Activated CD8-positive, alpha-beta memory T cell treated with anti-CD3 and anti-CD28 coated beads for 1 hour (primary cell): Measurements from ENCODE around the gene TFAP2B.

Experiments used
- DNase-seq, 2 donors: peaks; one replicate each; pipeline ENCODE4 v3.0.0-alpha.2; 2020; ENCODE audit warnings: low read depth in 1 of 2; ENCODE audit errors: extremely low read depth in 1 of 2

The TFAP2B gene

GRCh38 chr6:50847890-50848594 lies 29.4 kb downstream of the TFAP2B start:
- DNase-seq = no peak

DNA sequence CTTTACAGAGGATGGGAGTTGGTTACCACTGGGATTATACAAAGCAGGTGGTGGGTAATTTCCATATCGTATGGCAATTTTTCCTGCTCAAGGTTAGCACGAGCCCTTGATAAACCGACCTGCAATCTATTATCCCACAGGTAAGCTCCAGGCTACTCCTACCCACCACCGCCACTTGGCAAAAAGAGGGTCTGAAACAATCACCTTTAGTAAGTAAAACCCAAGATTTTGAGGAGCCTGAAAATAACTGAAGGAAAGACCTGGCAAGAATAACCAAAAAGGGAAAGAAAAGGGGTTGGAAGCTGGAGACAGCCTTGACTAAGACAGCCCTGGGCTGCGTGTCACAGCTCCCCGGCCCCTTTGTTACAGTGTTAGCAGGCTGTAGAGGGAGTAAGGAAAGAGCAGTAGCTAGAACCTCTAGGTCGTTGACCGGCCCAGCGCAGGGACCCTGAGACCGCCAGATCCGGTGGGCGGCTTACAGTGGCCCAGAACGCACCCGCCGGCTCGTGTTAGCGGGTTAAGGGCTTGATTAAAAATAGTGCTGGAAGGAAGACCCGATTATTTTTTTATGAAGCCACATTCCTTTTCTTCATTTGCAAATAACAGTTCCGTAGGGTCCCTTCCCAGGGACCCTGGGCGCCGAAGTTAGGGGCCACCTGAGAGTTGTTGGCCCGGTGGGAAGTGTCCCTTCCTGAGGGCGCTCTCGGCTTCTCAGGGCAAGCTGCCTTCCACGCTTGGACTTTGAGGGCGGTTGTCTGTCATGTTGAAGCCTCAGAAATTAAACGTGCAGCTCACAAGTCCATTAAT lies 30.5 kb downstream of the TFAP2B start:
- no peak for DNase-seq

DNA sequence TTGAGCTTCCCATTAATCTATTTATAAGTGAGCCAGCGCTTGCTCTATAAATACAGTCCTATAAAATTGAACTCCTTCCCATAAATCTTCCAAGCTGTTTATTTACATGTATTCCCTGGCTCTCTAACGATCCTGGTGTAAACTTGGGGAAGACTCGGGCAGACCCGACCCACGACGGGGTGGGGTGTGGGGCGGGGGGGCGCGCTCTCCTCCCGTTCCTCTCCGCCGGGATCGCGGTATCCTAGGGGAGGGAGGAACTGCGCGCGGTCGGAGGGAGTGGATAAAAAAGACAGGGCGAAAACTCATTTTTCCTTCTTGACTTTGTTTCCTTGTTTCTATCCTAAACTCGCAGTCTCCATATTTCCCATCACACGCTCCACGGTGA lies 31.1 kb downstream of the TFAP2B start:
- no peak for DNase-seq

- DNase-seq = no peak
These were observed 31.8 kb downstream of the TFAP2B start for GRCh38 chr6:50850223-50851048.

DNA sequence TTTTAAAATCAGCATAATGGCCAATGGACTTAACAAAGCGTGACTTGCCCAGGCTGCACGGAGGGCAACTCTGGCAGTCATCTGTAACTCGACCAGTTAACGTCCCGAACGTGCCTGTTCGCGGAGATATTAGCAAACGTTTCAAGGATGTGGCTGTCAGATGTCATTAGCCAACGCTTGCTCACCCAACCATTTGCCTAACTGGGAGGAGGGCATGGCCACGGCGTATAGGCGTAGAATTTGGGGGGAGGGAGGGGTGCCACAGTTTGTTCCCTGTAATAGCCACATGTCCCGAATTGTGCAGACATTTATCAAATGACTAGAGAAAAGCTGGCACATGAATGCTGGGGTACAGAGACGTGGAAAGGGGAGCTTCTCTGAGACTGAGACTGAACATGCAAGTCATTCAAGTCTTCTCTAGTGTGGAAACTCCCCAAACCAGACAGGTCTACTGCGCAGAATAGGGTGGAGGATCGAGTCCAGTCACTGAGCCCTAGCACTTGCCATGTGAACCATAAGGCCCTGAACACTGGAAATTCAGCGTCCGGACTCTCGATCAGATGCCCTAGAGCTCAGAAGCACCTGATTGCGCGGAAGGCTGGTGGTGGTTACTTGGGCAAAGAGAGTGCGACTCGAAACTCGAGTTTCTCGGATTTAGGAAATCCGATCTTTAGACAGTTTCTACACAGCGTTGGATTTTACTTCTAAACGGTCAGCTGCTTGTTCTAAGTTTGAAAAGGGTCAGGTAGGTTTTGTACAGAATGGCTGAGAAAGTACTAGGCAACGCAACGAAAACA lies 32.6 kb downstream of the TFAP2B start:
- no peak for DNase-seq

DNA sequence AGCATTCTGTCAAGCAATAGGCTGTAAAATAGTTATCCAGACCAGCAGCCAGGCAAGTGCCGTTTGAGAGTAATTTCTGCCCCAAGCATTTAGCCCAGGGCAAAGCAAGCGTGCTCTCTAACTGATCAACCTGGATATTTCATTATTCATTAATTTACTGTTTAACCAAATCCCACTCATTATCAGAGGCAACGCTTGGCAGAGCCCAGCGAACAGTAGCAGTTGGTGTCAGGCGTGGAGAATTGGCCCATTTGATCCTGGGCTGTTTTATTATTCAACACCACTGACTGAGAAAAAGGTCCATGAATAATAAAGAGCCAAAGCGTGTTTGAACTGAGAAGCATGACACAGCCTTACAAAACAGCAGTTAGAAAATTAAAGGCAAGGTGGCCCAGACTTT lies 35.3 kb downstream of the TFAP2B start:
- no peak for DNase-seq

- no peak for DNase-seq
These were observed 43.0 kb downstream of the TFAP2B start for GRCh38 chr6:50861692-50862091.

DNA sequence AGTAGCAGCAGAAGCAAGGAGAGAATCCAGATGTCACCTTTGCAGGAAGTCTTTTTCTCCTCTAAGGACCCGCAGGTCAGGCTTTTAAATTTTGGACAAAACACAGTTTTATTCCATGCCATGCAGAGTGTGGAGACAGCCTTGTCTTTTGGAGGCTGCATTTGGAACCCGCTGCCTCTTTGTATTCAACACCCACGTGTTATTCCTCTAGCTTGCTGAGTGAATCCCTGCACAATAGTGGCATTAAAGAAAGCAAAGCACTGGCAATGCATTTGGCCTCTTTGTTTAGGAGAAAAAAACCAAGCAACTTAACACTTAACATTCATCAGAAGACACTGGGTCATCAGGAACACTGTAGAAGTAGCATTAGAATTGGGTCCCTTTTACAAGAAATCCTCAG lies 43.5 kb downstream of the TFAP2B start:
- DNase-seq = no peak

DNA sequence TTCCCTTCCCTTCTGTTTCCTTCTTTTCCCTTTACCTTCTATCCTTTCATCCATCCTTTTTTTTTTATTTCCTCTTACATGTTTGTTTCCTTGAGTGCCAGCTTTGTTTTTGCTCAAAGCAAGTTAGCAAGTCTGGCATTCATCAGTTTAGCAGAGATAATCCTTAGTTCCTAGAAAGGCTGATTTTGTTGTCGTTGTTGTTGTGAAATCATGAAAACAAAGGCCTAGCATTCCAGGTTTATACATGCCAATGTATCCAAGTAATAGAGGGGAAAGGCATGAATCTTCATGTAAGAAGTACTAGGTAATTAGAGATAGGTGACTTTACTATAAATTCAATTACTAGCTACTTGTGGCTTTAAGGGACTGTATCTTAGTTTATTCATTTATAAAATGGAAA lies 45.9 kb downstream of the TFAP2B start:
- DNase-seq = no peak

DNA sequence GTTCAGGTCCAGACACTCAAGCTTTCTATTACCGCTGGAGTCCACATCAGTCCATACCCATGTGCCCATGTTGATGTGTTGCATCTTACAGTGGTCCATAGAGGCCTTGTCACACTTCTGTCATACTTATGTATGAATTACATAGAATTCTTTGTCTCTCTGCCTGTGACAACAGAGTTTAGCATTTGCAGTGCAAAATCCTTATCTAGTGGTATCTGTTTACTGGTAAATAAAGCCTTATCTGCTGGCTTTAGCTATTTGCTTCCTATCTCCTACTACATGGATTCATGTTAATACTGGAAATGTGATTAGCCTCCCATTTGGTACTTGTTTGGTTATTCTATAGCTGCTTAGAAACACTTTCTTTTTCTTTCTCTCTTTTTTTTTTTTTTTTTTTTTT lies 49.8 kb downstream of the TFAP2B start:
- DNase-seq = no peak

- no peak for DNase-seq
These were observed 54.5 kb downstream of the TFAP2B start for GRCh38 chr6:50873167-50873566.

- DNase-seq = no peak
These were observed 65.7 kb downstream of the TFAP2B start for GRCh38 chr6:50884364-50884763.

DNA sequence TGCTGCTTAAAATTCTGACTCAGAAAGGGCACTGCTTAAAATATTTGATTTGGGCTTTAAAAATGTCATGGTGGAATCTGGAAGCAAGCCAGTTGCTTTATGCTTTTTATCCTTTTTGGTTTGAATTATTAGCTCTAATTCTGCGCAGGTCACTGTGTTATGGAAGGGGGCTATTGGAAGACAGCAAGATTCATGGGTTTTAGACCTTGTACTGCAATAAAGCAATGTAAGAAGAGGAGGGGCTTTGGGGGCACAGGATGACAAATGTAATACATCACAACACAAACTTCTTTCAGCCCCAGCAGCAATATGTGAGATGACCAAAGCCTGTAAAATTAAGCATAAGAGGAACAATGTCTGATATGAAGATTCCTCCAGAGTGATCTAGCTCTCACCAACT lies 68.4 kb downstream of the TFAP2B start:
- no peak for DNase-seq

DNA sequence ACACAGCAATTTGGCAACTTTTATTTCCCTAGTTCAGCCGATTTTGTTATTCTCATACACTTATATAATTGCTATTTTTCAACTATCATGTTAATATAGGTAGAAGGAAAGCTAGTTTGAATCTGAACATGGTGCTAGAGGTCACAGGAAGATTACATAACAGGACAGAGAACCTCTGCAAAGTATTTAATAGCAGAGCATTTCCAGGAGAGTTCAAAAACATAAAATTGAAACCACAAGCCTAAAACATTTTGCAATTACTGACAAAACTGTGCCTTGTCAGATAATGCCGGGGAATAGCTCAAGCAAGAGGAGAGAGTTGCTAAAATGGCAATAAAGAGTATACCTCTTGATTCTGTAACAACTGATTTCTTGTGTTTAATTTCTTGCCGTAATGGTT lies 70.8 kb downstream of the TFAP2B start:
- no peak for DNase-seq

DNA sequence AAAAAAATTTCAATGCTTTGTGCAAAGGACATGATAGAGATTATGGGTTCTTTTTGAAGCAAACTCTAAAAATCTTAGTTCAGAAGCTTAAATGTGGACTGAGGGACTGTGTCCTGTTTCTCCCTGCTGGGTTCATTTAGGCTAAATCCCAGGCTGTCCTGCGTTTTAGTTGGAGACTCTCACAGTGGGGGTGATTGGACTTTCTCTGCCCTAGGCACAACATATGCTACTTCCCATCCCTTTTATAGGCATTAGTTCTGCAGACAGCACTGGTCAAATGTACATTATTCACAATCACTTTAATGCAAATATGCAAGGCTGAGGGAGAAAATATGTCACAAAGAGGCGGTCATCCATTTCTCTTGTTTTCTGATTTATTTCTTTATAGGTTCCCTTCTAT lies 71.3 kb downstream of the TFAP2B start:
- no peak for DNase-seq

DNA sequence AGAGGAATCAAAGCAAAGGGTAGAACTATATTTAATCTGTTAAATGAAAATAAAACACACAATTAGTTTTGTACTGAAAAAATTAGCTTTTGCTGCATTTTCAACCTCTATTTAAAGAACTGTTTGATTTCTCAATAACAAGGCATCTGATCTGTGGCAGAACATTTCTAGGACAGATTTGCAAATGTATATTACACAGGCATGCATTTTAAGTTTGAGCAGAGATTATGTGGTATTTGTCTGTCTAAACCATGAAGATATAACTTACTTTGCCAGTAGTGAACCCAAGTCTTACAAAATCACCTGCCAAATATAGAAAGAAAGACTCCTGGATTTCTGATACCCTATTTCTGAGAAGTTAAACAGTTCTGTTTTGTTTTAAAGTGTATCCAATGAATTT lies 71.9 kb downstream of the TFAP2B start:
- no peak for DNase-seq

DNA sequence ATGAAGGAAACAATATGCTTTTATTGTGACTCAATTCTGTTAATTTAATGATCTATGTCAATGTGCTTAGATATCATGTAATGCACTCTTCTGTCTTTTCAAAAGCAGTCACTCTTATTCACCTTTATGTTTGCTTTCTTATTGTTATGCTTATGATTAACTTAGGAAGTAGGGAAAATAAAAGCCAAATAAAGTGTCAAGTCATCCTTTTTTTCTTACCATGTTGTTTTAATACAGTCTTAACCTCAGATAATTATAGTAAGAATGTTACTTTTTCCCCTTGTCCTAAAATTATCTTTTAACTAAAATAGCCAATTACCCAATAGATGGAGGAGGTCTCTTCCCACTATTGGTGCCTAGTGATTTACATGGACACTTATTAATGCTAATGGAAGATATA lies 72.6 kb downstream of the TFAP2B start:
- no peak for DNase-seq
